ENCODE data around the gene ONECUT1. TPM values are rescaled to one million over a fixed set of nuclear protein-coding genes. Genes with fewer than 3 reads are reported as not detected.
A peak's percentile ranks its signal among the peaks of the same experiment; 100 is the strongest.

Gene ONECUT1
- total RNA-seq, 1 donor from 2014 or later = 11.0 TPM

DNA sequence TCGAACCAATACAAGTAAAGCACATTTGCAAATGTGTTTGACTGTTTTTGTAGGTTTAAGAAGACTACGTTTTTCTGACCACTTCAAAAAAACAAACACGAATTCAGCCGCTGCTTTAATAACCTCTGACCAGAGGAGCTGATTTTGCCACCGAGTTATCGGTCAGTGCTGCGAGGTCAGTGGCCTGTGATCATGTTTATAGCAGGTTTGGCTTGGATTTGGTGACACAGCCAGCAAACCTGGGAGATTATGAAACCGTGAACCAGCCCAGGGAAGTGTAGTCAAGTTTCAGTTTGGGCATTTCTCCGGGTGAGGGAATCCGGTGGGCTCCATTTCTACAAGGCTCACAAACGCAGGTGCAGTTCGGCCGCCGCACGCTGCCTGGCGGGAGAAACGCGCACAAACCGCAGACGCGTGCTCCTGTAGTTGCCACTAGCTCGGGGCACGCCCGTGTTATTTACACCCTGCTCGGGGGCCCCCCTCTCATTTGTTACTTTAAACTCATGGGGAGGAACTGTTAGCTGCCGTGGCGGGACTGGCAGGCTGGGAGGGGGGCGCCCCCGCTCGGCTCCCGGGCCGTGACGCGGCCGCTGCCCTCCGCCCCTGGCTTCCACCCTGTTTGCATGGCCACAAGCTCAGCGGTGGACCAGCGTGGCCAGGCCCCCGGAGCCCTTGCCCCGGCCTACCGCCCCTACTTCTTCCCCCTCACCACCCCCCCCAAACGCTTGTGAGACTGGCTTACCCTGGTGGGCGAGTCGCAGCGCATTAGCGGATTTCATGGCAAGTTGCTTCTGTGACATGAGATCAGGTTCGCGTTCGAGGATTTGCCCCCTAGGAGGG lies 13.6 kb upstream of the ONECUT1 start:
- peak overlapping the region; percentile 76 for H3K4me3 Mint-ChIP-seq
- TF ChIP-seq, protein P1, sequence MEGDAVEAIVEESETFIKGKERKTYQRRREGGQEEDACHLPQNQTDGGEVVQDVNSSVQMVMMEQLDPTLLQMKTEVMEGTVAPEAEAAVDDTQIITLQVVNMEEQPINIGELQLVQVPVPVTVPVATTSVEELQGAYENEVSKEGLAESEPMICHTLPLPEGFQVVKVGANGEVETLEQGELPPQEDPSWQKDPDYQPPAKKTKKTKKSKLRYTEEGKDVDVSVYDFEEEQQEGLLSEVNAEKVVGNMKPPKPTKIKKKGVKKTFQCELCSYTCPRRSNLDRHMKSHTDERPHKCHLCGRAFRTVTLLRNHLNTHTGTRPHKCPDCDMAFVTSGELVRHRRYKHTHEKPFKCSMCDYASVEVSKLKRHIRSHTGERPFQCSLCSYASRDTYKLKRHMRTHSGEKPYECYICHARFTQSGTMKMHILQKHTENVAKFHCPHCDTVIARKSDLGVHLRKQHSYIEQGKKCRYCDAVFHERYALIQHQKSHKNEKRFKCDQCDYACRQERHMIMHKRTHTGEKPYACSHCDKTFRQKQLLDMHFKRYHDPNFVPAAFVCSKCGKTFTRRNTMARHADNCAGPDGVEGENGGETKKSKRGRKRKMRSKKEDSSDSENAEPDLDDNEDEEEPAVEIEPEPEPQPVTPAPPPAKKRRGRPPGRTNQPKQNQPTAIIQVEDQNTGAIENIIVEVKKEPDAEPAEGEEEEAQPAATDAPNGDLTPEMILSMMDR (conservative IDR thresholded peaks at IDR 0.05) = no peak
- DNase-seq (ENCODE audit: extremely low spot score, unreplicated experiment) = no peak
- H3K36me3 Mint-ChIP-seq = no peaks in the 10 kb centered on the region
- no peak overlapping the region for H3K27ac Mint-ChIP-seq
- peaks cover 12% of the 10 kb centered on the region for H3K4me1 Mint-ChIP-seq (ENCODE audit: unreplicated experiment)
- peaks cover 89% of the 10 kb centered on the region for H3K27me3 Mint-ChIP-seq
- no peaks in the 10 kb centered on the region for H3K9me3 Mint-ChIP-seq

DNA sequence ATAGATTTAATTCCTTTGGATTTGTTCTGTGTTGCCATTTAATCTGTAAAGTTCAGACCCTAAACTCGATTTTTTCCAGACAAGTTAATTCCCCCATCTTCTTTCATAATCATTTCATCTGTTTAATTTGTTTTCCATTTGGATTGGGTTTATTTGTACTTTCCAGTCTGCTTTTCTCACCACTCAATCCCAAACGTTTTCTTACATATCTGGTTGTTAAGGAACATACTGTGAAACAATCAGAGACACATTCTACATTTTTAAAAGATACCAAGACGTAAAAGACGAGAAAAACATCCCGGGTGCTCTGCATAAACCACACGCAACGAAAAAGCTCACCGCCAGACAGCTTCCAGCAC lies 13.0 kb upstream of the ONECUT1 start:
- DNase-seq (ENCODE audit: extremely low spot score, unreplicated experiment) = no peak
- Mint-ChIP-seq H3K4me1 (ENCODE audit: unreplicated experiment) (peaks cover 12% of the 10 kb centered on the region), H3K36me3 (no peaks in the 10 kb centered on the region), H3K4me3 (peak overlapping the region; percentile 76), H3K27ac (no peak overlapping the region), H3K9me3 (no peaks in the 10 kb centered on the region), H3K27me3 (peaks cover 88% of the 10 kb centered on the region)
- TF ChIP-seq, protein P1 (conservative IDR thresholded peaks at IDR 0.05) = no peak

DNA sequence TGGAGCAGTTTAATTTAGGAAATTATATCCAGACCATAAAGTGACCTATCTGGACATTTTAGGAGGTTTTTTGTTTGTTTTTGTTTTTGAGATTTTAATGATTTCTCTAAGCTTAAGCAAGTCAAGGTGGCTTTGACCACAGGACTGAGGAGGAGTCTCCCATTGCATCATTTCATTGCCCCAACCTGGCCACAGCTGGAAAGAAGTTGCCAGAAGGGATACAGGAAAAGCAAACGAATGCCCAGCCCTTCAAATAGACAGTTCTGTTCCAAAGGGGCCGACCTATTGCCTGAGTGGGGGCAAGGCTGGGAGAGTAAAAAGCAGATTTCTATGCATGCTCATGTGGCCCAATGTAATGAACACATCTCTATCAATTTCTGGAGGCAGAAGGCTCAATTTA lies 12.0 kb upstream of the ONECUT1 start:
- TF ChIP-seq, protein P1 (conservative IDR thresholded peaks at IDR 0.05) = no peak
- H3K9me3 Mint-ChIP-seq = no peaks in the 10 kb centered on the region
- H3K27me3 Mint-ChIP-seq = peaks cover 88% of the 10 kb centered on the region
- DNase-seq (ENCODE audit: extremely low spot score, unreplicated experiment) = no peak
- no peak overlapping the region for H3K4me3 Mint-ChIP-seq
- H3K4me1 Mint-ChIP-seq (ENCODE audit: unreplicated experiment) = peaks cover 12% of the 10 kb centered on the region
- no peak overlapping the region for H3K27ac Mint-ChIP-seq
- no peaks in the 10 kb centered on the region for H3K36me3 Mint-ChIP-seq

DNA sequence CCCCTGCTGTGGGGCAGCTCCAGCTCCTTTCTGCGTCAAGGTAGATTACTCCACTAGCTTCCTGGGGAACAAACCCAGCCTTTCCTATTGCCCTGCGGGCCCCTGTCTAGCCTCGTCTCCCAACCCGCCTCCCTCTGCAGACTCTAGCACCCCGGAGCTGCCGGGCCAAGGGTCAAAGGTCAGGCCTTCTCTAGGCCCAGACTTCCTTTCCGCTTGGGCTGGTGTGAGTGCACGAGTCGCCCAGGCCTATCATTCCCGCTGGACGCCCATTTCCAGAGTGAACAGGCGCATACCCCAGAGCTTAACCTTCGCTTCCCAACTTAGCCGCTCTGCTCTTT lies 11.6 kb upstream of the ONECUT1 start:
- H3K4me1 Mint-ChIP-seq (ENCODE audit: unreplicated experiment) = peaks cover 12% of the 10 kb centered on the region
- DNase-seq (ENCODE audit: extremely low spot score, unreplicated experiment) = no peak
- H3K9me3 Mint-ChIP-seq = no peaks in the 10 kb centered on the region
- no peaks in the 10 kb centered on the region for H3K36me3 Mint-ChIP-seq
- no peak overlapping the region for H3K4me3 Mint-ChIP-seq
- H3K27ac Mint-ChIP-seq = no peak overlapping the region
- TF ChIP-seq, protein P1 (conservative IDR thresholded peaks at IDR 0.05) = no peak
- peaks cover 88% of the 10 kb centered on the region for H3K27me3 Mint-ChIP-seq

DNA sequence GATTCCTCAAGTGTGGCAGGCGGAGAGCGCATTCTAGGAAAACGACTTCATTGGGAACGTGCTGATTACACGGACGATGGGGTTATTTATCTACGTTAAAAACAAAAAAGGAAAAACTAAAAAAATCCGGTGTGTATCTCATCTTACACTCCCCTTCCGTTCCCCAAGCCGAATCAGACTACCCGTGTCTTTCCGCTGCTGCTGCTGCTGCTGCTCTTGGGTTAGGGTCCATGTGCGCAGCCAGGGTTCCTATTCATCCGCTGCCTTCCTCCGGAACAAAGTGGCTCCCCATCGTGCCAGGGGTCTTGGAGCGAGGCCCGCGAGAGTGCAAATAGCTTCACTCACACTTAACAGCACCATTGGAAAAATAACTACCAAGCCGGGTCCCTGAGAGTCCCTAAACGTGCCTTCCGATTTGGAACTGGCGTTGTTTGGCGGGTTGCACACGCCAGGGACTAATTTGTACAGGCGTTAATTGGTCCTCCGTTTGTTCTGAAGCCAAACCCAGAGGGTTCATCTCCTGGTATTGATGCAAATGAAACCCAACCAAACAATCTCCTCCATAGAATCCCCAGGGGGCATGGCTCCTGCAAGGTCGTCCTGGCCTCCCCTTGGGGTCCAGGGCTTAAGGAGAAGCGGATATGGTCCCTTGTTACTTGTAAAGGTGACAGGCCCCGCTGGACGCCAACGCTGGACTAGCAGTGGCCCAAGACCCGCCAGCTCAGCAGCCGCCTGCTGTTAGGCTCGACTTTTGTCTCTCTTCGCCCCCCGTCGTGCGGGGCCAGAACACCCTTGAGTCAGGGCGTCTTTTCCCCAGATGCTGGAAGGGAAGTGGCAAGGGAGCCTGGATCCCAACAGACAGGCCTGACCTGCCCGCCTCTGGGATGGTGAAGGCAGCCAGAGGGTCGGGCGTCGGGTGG lies 11.0 kb upstream of the ONECUT1 start:
- no peak for DNase-seq (ENCODE audit: extremely low spot score, unreplicated experiment)
- H3K4me3 Mint-ChIP-seq = no peak overlapping the region
- TF ChIP-seq, protein P1 (conservative IDR thresholded peaks at IDR 0.05) = no peak
- H3K27me3 Mint-ChIP-seq = peaks cover 88% of the 10 kb centered on the region
- no peaks in the 10 kb centered on the region for H3K36me3 Mint-ChIP-seq
- H3K9me3 Mint-ChIP-seq = no peaks in the 10 kb centered on the region
- H3K27ac Mint-ChIP-seq = no peak overlapping the region
- peaks cover 12% of the 10 kb centered on the region for H3K4me1 Mint-ChIP-seq (ENCODE audit: unreplicated experiment)
